GM19099 (cell line): ENCODE data around the gene CFAP58.

Source experiments
- POLR2A ChIP-seq: IDR thresholded peaks from 3 replicates; pipeline ENCODE4 v1.6.1; 2011; ENCODE audit warnings: low read depth; ENCODE audit not compliant: insufficient read length; ENCODE audit errors: extremely low read depth

Gene CFAP58

DNA sequence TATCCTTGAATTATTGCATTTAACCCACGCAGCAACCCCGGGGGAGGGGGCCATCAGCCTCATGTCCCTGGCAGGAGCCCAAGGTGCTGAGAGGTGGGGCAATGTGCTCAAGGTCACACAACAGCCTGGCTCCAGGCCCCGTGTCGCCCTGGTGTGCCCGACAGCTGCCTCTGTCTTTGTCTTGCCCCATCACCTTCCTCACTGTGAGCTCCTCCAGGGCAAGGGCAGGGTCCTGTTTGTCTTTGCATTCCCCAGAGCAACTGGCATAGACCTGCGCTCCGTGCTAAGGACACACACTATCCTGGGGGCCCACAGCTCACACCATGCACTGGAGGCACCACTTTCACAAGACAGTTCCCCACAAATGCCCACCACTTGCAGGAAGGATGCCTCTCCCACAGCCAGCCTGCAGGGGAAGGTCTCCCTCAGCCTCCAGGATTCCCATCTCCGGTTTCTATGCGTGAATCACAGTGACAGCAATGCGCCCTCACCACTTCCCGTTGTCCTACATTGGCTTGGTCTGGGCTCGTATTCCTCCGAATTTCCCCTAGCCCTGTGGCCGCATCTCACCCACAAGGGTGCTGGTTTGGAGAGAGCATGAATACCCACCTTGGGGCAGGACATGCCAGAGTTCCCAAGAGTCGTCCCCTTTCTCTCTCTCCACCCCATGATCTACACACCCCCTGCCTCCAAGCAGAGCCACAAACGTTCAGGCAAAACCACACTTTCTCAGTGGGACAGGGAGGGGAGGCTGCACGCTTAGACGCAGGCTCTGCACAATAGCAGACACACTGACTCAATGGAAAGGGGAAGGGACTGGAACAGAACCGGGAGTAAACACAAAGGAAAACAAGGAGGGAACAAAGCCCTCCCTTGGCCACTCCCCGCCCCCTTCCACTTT is 25.6 kb upstream of the CFAP58 start:
- TF ChIP-seq POLR2A = no peak

DNA sequence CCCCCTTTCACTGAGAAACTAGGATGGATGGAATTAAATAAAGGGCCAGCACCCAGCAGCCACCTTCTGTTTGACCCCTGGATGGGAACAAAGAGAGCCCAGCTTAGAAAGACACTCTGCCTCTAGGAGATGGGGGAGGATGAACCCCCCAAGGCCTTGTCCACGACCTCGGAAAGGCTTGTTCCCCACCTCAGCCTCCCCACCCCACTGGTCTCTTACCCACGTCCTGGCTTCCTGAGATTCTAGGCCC is 25.1 kb upstream of the CFAP58 start:
- no peak for TF ChIP-seq POLR2A

DNA sequence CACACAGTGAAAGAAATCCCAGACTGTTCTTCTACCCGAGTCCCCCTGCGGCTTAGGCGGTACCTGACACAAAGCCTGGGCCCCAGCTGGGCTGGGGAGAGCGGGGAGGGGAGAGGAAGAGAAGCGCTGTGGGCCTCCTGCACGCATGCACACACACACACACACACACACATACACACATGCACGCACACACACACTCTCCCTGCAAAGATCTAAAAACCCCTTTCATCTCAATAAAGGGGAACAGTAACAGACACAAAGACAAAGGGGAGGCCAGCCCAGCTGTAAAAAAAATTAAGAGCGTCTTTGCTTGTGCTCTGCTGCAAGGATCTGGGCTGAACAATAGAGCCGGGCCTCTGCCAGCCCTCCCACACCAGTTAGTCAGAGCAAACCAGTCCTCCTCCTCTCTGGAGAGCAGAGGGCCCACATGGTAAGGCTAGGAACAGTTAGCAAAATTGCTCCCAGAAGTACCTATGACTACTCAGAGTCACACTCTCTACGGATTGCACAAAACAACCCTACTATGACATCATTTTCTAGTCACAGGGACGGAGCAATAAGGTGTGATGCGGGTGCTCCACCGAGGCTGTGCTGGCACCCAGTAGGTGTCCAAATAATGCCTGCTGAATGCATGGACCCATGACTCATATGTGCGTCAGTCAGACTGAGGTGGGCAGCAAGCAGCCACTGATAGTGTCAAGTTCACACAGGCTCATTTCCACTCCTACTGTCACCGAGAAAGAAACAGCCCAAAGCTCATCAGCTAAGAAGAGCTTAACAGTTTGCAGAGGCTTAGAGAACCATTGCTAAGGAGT is 24.5 kb upstream of the CFAP58 start:
- TF ChIP-seq POLR2A = no peak

DNA sequence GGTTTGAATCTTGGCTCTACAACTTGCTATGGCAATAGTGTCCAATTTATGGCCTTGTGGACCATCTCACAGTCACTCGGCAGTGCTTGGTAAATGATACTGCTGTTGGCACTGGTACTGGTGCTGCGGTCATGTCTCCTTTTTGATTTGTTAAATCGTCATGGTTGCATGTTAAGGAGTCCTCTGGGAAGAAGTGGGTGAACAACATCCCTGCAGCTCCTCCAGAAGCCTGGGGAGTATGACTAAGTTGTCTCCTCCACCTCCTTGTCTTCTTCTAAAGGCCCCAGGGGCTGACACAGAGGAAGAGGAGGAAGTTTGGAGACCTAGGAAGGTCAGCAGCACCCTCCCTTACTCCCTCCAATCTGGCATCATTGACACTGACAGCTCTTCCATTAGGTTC is 23.9 kb upstream of the CFAP58 start:
- TF ChIP-seq POLR2A = no peak

DNA sequence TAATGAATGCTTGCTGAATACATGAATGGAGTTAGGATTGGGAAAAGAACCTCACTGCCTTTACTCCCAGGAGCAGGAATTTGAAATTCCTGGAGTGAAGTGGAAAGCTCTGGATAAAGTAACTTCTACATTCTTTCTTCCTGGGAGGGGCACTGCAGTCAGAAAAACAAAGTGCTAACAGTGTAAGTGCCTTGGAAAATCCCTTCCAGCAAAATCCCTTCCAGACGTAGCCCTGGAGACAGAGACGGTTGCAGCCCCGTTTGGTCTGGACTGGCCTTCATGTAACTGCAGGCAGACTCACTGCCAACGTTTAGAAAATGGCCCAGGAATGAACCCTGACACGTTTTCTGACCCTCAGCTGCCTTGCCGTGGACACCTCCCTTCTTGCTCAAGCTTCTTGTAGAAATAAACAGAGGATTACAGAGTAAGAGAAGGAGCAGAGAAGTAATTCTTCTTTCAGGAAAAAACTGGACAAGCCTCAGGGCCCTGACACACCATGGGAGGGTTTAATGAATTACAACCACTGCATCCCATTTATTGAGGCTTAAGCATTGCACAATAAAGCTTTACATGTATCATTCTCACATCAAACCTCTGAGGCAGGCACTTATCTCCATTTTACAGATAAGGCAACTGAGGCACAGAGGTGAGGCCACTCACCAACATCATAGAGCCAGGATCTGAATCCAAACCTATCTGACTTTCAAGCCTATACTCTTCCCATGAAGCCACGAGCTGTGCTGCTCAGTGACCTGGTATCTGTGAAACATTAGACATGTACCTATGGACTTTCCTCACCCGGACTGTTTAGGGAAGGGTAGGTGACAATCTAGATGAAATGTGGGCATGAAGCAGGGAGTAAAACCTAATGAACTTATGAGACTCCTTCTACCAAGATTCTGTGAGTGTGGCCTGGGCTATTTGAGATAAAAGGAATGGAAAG is 23.2 kb upstream of the CFAP58 start:
- no peak for TF ChIP-seq POLR2A

DNA sequence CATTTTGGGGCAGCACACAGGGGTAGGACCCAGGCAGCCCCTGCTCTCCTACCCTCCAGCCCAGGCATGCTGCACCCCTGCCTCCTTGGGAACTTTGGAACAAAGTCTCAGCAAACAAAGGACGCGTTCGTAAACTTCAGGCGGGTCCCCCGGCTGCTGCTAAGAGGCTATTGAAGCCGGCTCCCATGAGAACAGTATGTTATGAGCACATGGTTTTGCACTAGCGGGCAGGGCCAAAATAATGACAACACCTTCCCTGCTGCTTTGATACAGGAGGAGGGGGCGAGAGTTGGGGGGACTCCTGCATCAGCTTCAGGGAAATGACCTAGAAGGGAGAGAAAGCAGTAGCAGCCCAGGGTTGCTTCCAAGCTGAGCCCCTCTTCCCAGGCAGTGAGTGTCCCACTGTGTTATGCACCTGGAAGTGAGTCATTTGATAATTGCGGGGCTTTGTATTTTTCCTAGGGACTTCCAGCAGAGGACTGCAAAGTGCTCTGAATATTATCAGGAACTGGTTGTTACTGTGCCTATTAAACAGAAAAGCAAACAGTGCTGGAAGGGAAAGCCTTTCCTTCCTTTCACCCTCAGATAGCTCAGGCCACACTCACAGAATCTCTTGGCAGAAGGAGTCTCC is 22.3 kb upstream of the CFAP58 start:
- TF ChIP-seq POLR2A = no peak

DNA sequence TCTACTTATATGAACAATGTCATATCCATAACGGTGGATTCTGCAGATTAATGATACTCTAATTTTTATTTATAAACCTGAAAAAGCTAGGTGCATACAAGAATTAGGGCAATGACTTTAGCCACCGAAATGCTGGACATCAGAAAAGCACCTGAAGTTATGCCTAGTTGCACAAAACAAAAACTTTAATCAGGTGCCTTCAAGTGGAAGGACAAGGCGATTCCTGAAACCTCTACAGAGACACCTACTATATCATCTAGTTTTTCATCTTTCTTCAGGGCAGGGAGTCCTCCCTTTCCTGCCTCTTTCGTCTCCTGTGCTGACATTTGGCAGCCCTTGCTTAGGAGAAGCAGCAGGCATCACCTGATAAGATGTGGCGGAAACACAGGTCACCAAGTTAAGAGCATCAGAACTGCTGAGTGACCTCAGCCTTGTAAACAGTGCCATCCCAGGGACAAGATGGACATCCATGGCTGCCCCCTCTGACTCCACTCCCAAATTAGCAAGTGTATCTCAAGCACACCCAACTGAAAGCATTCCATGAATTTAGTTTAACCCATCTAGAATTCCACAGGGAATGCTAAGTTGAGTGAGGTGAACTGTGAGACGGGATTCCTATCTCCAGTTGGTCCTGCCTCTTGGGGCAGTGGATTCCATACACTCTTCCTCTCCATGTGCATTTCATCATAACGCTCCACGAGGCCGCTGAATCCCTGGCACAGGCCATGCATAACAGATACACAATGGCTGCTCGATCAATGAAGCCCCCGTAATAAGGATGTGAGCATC is 21.2 kb upstream of the CFAP58 start:
- no peak for TF ChIP-seq POLR2A

DNA sequence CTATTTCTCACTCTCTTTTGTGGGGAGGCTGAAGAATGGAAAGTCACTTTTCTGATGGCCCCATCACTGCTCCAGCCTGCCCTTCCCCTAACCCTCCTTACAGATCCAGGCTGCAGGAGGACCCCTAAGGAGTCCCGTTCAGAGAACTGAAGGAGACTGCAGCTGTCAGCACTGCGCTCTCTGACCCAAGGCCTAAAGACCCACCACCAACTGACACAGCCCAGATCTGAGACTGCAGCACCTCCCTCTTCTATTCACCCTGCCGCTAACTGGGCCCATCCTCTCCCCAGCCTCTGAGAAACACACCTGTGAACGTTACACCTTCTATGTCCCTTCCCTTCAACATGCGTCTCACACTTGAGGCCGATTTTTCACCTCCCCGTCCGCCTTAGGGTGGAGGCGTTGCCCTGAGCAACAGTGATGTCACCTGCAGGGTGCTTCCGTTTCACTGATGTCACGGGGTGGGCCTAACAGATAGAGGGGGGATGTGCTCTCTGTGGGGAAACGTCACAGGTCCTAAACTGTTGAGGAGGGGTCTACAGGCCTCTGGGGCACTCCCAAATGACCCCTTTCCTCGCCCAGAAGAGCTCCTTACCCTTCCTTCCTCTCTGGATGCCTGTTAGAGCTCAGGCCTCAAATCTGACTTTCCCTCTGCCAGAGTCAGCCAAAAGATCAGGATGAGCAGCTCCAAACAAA is 20.5 kb upstream of the CFAP58 start:
- TF ChIP-seq POLR2A = no peak

DNA sequence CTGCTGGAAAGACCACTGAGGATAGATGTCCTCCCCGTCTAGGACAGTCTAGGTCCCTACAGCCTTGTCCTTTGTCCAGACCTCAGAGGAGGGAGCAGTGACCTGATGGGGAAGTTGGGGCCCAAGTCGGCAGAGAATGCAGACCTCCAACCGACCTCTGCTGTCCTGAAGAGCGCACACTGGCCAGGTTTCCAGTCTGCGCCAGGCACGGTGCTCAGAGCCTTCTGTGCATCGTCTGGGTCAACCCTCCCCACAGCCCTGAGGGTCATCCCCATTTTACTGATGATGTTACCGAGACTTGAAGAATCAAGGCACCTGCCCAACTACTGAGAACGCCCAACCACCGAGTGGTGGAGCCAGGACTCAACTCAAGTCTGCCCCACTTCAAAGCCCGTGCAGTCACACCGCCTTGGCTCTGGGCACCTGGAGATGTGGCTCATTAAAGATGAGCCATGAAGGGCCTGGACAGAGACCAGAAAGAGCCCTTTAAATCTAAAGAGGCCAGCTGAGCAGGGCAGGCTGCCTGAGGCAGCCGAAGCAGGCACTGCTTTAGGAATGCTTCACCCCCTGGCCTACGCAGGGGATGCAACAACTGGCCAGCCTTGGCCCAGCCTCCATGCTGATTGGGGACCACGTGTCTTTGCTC is 19.8 kb upstream of the CFAP58 start:
- no peak for TF ChIP-seq POLR2A

DNA sequence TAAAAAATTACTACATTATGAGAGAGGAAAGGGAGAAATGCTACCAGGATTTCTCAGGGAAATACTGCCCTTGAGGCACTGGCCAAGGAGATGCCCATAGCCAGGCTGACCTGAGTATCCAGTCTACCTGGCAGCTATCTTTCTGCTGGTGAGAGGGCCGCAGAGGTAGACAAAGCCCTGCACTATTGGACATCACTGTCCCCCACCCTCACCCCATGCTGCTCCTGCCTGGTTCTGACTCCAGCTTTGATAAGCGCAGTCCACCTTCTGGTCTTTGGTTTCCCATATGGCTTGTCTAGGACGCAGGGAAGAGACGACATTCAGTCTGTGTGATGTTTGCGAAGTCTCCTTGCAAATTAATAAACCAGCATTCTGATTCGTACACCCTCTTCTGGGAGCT is 19.1 kb upstream of the CFAP58 start:
- no peak for TF ChIP-seq POLR2A

DNA sequence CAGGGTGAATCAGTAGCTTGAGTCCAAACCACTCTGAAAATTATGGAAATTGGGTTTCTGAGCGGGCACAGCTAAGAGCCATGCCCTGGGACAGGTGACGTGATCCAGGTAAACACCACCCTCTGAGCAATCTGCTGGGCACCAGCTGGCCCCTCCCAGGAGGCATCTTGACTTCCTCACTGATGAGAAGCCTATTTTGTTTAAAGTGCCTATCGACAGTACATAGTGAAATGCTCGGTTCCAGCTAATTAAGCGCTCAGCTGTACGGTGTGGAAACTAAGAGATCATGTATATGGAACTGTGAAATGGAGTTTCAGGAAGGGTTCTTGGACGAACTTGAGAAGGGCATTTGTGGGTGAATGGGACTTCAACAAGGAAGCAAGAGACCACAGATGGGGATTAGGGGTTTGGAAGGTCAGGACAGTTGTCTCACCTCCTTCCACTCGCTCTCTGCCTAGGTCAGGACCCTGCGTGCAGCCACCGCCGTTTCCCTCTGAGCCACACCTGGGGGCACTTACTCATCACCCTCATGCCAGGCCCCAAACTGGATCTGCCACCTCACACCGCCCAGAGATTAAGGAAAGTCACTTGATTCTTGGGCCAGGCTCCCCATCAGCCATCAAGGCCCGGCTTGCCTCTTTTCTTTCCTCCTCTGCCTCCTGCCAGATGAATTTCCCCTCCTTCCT is 18.5 kb upstream of the CFAP58 start:
- TF ChIP-seq POLR2A = no peak

DNA sequence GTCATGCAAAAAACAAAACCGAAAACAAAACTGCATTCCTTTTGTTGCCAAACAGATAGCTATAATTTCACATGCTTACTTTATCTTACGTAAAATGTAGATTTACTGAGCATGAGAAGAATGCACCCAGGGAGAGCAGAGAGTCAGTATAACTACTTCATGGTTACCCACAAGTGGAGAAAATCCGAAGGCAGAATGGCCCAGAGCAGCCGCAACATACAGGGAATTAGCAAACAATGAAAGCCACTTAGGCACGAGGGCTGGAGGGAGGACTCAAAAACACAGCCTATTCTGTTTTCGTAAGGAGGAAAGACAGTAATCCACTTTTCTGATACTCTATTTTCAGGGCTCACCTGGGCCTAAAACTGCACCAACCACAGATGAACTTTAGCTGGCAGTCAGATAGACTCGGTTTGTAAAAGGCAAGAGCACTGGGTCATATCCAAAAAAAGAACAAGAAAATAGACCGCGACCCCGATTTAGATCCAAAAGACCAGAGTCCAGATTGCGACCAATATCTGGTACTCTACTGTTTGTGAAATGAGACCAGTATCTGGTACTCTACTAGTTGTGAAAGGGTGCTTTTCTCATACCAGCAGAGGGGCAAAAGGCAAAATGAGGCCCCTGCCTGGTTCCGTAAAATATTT is 16.7 kb upstream of the CFAP58 start:
- TF ChIP-seq POLR2A = no peak
